GM18861 (cell line): ENCODE measurements around the gene SLC13A3.

Experiments
- ATAC-seq: cut with Tn5 transposase; IDR thresholded peaks from one replicate; pipeline ENCODE4 v1.9.1; 2021; ENCODE audit not compliant: unreplicated experiment

Gene SLC13A3, protein sequence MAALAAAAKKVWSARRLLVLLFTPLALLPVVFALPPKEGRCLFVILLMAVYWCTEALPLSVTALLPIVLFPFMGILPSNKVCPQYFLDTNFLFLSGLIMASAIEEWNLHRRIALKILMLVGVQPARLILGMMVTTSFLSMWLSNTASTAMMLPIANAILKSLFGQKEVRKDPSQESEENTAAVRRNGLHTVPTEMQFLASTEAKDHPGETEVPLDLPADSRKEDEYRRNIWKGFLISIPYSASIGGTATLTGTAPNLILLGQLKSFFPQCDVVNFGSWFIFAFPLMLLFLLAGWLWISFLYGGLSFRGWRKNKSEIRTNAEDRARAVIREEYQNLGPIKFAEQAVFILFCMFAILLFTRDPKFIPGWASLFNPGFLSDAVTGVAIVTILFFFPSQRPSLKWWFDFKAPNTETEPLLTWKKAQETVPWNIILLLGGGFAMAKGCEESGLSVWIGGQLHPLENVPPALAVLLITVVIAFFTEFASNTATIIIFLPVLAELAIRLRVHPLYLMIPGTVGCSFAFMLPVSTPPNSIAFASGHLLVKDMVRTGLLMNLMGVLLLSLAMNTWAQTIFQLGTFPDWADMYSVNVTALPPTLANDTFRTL

DNA sequence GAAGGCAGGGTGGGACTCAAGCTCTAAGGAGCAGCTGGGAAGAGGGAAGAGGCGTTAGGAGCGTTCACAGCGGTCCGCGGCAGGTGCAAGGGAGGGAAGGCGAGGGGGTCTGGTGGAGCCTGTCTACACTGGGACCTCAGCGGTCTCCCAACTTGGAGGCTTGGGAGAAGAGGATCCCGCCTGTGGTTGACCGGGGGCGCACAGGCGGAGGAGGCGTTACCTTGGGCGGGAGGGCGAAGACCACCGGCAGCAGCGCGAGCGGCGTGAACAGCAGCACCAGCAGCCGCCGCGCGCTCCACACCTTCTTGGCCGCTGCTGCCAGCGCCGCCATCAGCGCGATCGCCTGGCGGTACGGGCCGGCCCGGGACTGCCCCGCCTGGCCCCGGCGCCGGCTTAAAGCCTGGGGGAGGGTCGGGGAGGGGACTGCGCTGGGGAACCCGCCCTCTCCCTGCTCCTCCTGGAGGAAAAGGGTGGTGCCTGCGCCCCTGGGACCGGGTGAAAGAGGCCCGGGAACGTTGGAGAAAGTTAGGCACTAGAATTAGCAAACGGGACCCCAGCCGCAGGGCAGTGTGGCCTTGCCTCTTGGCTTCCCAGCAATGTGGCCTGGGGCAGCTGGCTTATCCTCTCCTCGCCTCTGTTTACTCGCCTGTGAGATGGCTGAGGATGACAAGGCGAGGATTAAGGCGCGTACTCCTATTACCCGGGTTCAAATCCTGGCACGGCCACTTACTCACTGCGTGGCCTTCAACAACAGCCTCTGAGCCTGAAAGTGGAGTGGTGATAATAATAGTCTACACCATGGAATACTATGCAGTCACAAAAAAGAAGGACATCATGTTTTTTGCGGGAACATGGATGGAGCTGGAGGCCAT, at the start of gene SLC13A3:
SLC13A3 (minus strand) TSS at position 369 of the 872 bp plus-strand sequence; CDS start at position 331, 38 bp downstream.
- no peak for ATAC-seq

DNA sequence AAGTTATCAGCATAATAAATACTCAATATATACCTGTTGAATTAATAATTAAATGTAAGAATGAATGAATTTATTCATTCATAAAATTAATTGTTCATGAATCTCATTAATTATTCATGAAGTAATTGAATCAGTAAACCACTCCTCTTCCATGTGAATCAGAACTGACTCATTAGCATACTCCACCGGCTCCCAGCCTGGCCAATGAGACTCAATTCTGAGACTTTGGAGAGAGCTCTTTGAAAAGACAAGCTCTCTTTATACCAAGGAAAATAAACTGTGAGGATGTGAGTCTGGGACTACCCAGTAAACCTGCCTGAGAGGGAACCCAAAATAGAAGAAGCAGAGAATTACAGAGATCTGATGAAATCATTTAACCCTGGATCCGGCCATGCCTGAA, 49.8 kb upstream of the SLC13A3 start:
- no peak for ATAC-seq

DNA sequence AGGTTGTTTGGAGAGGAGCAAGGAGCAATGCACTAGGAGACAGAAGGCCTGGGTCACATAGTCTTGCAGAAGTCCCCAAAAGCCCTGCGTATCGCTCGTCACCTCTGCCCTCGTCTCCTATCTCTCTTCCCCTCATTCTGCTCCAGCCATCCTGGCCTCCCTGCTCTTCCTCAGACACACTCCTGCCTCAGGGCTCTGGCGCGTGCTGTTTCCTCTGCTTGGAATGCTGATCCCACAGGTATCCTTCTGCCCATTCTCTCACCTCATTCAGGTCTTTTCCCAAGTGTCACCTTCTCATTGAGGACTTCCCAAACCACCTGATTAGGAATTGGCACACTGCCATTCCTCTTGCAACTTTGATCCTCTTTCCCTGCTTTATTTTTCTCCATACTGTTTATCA, 49.2 kb upstream of the SLC13A3 start:
- no peak for ATAC-seq

DNA sequence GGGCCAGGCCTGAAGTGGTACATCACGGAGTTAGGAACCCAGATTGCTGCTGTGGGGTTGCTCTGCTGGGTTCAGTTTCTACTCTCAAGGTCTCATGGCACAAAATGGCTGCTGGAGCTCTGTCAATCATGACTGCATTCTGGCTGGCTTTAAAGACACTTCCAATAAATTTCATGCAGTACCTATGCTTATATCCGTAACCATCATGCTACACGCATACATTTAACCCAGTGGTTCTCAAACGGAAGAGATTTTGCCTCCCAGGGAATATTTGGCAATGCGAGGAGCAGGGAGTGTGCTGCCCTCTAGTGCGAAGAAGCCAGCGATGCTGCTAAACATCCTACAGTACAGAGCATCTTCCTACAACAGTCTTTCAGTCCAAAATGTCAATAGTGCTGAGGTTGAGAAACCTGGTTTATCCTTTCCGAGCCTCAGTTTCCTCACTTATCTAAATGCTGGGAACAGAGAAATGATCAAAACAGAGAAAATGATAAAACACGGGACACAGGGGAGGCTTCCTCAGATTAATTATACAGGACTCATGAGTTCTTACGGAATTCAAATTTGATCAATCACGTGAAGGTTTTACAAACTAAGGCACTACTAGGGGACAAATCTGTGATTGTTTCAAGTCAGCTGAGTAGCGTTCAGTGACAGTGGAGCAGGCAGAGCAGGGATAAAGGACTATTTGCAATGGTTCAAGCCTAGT, 48.5 kb upstream of the SLC13A3 start:
- no peak for ATAC-seq

DNA sequence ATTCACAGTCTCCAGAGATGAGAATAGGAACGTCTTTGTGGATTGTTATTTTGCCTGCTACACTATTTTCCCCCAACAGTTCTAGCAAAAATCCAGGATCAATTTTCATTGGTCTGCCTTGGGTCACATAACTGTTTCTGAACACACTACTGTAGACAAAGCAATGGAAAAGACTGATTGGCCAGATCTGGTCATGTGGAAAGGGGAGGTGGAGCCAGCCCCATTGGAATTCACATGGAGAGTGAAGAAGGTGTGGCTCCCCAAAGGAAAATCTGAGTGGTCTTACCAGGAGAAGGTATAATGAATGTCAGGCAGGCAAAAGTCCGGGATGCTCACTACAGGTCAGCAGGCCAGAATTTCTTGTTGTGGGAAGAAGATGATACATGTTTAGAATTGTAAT, 47.5 kb upstream of the SLC13A3 start:
- no peak for ATAC-seq

DNA sequence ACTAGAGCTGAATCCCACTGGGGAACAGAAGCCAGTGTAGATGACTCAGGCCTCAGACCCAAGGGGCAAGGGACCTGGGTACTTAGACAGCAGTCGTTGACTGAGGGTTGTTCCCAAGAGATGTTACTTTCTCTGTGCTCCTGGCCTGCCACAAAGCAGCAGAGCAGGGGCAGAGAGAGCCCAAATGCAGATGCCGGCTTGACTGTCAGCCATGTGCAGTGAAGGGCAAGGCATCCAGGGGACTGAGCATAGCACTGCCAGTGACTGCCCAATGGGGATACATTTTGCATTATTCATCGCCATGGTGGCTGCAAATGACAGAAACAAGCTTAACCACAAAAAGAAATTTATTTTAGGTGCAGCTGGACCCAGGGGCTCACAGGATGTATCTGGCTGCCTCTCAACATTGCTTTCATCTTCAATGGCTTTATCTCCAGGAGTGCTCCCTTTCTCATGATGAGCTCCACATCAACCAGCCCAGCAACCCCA, 45.6 kb upstream of the SLC13A3 start:
- ATAC-seq = no peak

DNA sequence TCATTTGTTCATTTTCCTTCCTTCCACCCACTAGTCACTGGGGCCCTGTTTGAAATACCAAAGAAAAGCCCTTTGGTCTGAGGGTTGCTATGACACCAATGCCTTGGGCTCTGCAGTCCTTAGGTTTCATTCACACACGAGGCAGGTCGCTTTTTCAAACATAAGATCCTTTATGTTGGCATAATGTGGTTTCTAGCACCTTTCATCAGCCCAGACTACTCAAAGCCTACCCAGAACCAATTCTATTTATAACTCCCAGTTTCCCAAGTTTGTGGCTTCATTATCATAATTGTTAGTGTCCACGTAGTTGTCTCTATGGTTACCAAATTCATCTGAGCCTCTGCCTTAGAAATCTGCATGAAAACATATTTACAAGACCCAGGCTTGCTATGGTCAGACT, 44.6 kb upstream of the SLC13A3 start:
- no peak for ATAC-seq

DNA sequence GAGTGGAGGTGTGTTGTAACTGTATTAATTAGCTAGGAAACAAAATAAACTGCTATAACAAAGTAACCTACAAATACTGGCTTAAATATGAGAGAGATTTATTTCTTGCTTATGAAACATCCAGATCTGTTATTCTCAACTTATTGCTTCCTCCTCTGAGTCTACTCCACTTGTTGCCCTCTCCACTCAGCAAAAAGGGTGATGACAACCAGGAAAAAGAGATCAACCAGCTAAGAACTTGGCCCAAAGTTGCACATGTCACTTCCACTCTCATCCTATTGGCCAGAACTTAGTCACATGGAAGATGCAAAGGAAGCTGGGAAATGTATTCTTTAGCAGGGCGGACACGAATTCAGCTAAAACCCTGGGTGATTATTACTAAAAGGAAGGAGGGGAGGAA, 43.2 kb upstream of the SLC13A3 start:
- ATAC-seq = no peak

DNA sequence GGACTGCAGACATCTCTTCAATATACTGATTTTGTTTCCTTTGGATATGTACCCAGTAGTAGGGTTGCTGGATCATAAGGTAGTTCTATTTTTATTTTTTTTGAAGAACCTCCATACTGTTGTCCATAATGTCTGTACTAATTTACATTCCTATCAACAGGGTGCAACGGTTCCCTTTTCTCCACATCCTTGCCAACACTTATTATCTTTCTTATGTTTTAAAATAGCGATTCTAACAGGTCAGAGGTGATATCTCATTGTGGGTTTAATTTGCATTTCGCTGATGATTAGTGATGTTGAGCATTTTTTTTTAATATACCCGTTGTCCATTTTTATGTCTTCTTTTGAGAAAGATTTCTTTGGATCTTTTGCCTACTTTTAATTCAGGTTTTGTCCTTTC, 39.9 kb upstream of the SLC13A3 start:
- no peak for ATAC-seq

DNA sequence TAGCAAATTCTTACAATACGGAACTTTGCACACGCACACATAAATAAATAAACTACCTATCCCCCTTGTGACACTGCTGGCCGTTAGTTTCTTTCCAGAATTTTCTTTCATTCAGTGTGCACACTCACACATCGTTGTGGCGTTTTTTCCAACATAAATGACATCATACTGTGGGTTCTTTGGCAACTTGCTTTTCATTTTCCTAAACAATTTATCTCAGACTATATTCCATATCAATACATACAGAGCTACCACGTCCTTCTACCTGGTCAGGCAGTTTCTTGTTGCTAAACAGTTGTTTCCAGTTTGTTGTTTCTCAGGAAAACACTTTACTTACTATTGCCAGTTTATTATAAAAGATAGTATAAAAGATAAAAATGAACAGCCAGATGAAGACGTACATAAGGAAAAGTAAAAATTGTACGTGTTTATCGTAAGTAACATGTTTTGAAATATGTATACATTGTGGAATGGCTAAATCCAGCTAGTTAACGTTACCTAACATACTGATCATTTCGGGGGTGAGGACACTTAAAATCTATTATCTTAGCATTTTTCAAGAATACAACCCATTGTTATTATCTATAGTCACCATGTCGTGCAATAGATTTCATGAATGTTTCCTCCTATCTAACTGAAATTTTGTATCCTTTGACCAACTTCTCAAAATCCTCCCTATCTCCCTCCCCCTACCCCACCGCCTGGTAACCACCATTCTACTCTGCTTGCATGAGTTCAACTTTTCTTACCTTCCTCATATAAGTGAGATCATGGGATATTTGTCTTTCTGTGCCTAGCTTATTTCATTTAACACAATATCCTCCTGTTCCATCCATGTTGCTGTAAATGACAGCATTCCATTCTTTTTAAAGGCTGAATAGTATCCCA, 39.2 kb upstream of the SLC13A3 start:
- ATAC-seq = no peak

DNA sequence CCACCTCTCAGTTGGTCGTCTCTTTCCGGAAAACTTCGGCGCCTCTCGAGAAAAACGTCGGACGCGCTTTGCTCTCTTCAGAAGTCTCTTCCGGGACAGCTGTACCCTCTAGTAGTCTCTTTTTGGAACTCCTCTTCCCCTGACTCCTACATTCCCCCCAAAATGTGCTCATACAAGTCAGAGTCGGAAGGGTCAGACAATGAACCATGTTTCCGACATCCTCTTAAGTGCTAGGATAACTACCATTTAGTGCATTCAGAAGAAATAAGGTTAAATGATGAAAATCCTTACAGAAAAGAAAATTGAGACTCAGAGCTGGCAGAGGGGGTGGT, 38.5 kb upstream of the SLC13A3 start:
- no peak for ATAC-seq

DNA sequence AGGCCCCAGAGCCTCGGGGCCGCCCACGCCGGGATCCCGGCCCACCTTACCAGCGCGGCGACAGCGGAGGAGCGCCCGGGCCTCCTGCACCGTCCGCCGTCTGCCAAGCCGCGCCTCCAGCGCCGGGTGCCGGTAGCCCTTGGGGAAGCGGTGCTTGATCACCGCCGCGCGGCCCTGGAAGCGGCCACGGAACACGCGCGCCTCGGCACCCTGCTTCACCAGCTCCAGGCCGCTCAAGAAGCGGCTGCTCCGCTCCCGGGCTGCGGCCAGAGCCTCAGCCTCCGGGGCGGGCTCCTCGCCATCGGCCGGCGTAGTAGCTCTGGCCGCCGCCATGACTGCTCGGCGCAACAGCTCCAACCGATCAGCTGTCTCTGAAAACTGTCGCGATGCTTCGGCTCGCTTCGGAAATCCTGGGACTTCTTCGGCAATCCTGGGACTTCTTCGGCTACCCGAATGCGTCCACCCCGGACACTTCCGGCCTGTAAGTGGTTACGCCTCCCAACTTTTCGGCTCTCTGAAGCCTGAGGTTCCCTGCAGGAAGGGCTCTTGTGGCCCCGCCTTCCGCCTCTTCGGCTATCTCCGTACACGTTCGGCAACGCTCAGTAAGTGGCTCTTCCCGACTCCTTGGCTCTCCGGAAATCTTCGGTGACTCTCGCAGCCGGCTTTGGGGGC, 38.0 kb upstream of the SLC13A3 start, which contains the start of gene TP53RK:
TP53RK (minus strand) TSS at position 363 of the 672 bp plus-strand sequence; CDS start at position 333, 30 bp downstream.
- peak; percentile 84 for ATAC-seq

DNA sequence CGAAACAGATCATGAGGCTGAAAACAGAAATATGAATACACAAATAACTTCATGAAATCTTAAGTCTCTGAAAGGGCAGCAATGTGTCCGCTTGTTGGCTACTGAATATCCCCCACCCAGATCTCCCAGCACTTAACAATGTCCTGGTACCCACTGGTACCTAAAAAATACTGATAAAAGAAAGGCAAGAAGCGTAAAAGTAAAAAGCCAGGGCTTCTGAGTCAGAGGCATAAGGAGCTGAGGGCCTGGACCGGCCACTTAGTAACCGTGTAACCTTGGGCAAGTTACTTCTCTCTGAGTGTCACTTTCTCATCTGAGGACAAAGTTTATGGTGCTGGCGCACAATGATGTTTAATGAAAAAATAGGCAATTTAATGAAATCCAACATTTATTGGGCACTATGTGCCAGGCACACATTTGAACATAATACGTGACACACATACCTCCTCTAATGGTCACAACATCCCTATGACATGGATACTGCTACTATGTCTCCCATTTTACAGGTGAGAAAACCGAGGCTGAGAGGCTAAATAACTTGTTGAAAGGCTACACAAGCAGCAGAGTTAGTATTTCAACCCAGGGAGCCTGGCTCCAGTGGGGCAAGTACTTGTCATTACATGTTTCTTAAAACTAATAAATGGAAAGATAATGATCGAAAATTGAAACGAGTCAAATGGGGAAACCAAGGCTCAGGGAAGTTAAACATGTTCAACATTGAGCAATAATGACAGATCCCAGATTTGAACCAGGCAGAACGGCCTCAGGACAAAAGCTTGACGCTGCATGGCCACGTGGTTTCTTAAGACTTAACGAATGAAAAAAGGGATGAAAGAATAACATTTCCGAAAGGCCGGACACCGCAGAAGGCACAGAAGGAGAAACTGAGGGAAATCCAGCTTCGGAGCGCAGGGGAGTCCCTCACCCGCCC, 37.2 kb upstream of the SLC13A3 start:
- ATAC-seq = no peak

DNA sequence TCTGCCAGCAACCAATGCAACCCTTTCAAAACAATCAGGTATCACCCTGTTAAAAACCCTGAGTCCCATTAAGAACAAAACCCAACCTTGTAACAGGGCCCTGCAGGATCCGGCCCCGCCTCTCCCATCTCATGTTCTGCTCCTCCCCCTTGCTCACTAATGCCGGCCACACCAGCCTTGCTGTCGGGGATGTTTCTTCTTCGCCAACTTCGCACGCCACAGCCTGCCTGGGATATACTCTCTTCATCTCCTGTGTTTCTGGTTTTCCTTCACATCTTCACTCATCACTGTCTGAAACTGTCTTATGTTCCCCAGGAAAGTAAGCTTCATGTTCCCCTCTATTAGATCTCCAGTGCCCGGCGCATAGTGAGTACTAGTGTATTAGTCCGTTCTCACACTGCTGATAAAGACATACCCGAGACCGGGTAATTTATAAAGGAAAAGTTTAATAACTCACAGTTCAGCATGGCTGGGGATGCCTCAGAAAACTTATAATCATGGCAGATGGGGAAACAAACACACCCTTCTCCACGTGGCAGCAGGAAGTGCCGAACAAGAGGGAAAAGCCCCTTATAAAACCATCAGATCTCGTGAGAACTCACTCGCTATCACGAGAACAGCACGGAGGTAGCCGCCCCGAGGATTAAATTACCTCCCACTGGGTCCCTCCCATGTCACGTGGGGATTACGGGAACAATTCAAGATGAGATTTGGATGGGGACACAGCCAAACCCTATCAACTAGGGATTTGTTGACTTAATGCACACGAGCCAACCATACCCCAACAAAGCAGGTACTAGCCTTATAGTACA, 32.9 kb upstream of the SLC13A3 start:
- ATAC-seq = no peak

DNA sequence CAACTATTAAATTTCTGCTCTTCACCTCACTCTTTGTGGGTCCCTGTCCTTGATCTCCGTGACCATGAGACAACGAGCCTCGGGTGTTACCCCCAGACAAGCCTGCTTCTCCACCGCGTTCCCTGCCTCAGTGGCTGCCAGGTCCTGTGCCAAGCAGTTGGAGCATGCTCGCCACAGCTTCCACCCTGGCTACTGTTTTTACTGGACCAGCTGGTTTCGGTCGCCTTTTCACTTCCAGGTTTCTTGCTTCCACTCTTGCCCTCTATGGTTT, 32.3 kb upstream of the SLC13A3 start:
- no peak for ATAC-seq

DNA sequence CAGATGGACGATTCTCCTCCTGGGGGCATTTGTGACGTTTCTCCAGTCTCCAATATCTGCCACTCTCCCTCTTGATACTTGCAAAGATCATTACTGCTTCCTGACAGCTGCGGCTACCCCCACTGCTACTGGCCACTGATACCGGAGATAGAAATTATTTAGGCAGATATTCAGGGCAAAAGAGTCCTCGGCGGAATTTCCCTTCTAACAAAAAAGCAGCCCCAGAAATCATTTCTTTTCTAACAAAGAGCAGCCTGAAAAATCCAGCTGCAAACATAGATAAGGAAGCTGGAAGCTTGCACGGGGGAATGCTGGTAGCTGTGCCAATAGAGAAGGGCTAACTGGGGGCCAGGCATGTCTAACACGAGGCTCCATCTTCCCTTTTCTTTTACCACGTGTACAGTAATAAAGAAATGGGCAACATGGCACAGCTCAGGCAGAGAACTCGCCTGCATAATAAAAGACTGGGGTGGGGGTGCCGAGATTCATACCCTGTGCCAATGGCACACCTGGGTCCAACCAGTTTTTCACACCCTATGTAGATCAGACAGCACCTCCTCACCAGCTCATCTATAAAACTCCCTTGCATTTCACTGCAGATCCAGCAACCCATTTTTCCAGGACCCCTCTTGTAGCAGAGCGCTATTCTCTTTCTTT, 31.9 kb upstream of the SLC13A3 start:
- ATAC-seq = no peak
